Mucosa of stomach (tissue), 1 donor: ENCODE measurements around the gene MAP3K15.

Experiments
- H3K27me3 ChIP-seq: one replicate; pipeline ENCODE4 v1.7.0; 2013; ENCODE audit warnings: mild to moderate bottlenecking, low read length; ENCODE audit not compliant: control insufficient read depth, insufficient read depth
- H3K36me3 ChIP-seq: one replicate; pipeline ENCODE4 v1.7.0; 2013; ENCODE audit warnings: low read length; ENCODE audit not compliant: control insufficient read depth, insufficient read depth
- H3K4me1 ChIP-seq: one replicate; pipeline ENCODE4 v1.7.0; 2013; ENCODE audit warnings: mild to moderate bottlenecking, low read length; ENCODE audit not compliant: control insufficient read depth, insufficient read depth
- H3K4me3 ChIP-seq: one replicate; pipeline ENCODE4 v1.7.0; 2013; ENCODE audit warnings: low read length
- H3K9ac ChIP-seq: one replicate; pipeline ENCODE4 v1.7.0; 2013; ENCODE audit warnings: mild to moderate bottlenecking, low read length, moderate library complexity
- H3K9me3 ChIP-seq: one replicate; pipeline ENCODE4 v1.7.0; 2013; ENCODE audit warnings: mild to moderate bottlenecking, low read length, moderate library complexity; ENCODE audit not compliant: control insufficient read depth
- donor health status: Pancreatic carcinoma.

Gene MAP3K15

GRCh38 chrX:19332983-19333382 is 182.3 kb downstream of the MAP3K15 start:
- Histone ChIP-seq H3K9me3 (no peaks in the 10 kb centered on the region), H3K4me3 (no peak overlapping the region), H3K27me3 (no peaks in the 10 kb centered on the region), H3K36me3 (no peaks in the 10 kb centered on the region), H3K9ac (no peak overlapping the region), H3K4me1 (no peaks in the 10 kb centered on the region)

GRCh38 chrX:19331831-19332230 is 183.5 kb downstream of the MAP3K15 start:
- Histone ChIP-seq H3K4me1 (no peaks in the 10 kb centered on the region), H3K9ac (no peak overlapping the region), H3K27me3 (no peaks in the 10 kb centered on the region), H3K36me3 (no peaks in the 10 kb centered on the region), H3K9me3 (no peaks in the 10 kb centered on the region), H3K4me3 (no peak overlapping the region)

GRCh38 chrX:19326567-19326966 is 188.7 kb downstream of the MAP3K15 start:
- H3K9me3 ChIP-seq: no peaks in the 10 kb centered on the region
- H3K27me3 ChIP-seq: no peaks in the 10 kb centered on the region
- H3K36me3 ChIP-seq: no peaks in the 10 kb centered on the region
- H3K4me1 ChIP-seq: no peaks in the 10 kb centered on the region
- no peak overlapping the region for H3K4me3 ChIP-seq
- H3K9ac ChIP-seq: no peak overlapping the region
